ENCODE data around the gene NEGR1. TPM values are rescaled to one million over a fixed set of nuclear protein-coding genes. Genes with fewer than 3 reads are reported as not detected.

Gene NEGR1
- polyA plus RNA-seq, 3 donors from 2014 or later: 1.7 TPM; not detected in 2

DNA sequence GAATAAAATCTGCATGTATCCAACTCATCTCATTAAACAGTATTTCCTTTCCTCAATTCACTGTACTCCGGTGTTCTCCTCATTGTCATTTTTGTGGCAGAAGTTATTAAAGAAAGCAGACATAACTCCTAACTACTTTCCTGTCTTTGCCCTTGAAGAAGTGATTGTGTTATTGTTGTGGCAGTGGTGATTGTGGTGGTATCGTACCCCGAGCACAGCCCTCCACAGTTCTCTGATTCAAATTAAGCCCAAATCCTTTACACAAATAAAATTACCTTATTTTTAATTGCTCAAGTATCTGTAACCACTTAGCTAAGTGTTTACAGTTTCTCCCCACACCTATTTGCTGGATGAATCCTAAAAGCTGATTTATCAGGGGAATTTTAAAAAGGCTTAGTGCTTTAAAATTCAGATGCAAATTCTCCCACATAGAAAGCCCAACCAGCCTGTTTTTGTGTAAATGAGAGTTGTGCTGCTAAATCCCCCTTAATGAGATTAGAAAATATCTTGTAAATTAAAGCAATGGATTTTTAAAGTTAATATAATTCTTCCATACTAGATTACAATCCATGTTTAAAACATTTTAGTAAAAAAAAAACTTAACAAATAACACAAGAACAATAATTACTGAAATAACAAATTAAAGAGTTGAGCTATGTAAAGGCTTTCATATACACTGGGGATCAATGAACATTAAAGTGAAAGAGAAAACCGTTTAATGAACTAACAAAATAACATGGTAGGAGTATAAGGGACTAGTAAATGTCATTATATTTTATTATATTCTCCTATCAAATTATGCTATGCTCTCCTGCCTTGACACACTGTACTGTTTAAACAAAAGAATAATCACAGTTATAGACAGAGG is 259.0 kb downstream of the NEGR1 start:
- peaks cover 5 to 30% (median 9%) of the 10 kb centered on the region in 6 donors for H3K9me3 Mint-ChIP-seq
- H3K4me3 Mint-ChIP-seq: no peak overlapping the region
- H3K4me1 Mint-ChIP-seq: no peaks in the 10 kb centered on the region
- no peak overlapping the region for H3K27ac Mint-ChIP-seq
- peaks cover 0 to 2% (median 1%) of the 10 kb centered on the region in 3 donors for H3K27me3 Mint-ChIP-seq (ENCODE audit: low read depth in 3 of 3)
- DNase-seq: no peak
- no peaks in the 10 kb centered on the region for H3K36me3 Mint-ChIP-seq

DNA sequence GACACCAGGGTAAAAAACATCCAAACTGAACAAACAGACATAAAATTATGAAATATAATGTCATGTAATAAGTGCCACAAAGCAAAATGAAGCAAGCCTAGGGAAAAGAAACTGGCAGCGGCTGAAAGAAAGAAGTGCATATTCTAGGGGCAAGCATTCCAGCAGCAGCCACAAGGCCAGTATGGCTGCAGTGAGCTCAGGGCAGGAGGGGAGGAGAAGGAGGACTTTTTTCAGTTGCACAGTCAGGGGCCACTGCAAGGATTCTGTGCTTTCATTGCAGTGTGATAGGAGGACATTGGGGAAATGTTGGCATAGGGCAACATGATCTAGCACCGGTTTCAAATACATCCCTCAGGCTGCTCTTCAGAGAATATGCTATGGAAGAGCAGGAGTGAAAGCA is 263.8 kb downstream of the NEGR1 start:
- DNase-seq: no peak
- Mint-ChIP-seq H3K4me1 (no peaks in the 10 kb centered on the region), H3K4me3 (no peak overlapping the region), H3K27ac (no peak overlapping the region), H3K27me3 (ENCODE audit: low read depth in 3 of 3) (peaks cover 0 to 2% (median 0%) of the 10 kb centered on the region in 3 donors), H3K9me3 (peaks cover 0 to 17% (median 4%) of the 10 kb centered on the region in 6 donors), H3K36me3 (no peaks in the 10 kb centered on the region)

DNA sequence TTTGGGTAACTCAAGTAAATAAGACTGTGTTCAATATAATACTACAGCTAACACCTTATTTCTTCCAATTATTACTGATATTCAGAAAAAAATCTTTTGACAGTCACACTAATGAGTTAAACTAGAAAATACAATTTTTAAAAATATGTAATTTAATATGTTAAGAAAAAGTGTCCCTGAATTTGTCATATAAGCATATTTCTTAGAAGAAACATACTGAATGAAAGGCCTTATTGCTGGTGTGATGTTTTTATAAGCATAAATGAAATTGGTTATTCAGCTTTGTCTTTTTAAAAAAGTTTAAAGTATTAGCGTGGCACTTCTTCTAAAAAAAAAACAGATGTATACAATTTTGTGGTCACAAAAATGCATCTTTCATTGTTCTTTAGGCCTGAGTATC is 267.3 kb downstream of the NEGR1 start:
- DNase-seq: no peak
- peaks cover 0 to 26% (median 2%) of the 10 kb centered on the region in 6 donors for H3K9me3 Mint-ChIP-seq
- H3K36me3 Mint-ChIP-seq: no peaks in the 10 kb centered on the region
- no peaks in the 10 kb centered on the region for H3K27me3 Mint-ChIP-seq (ENCODE audit: low read depth in 3 of 3)
- no peak overlapping the region for H3K4me3 Mint-ChIP-seq
- no peak overlapping the region for H3K27ac Mint-ChIP-seq
- peaks cover 2 to 9% of the 10 kb centered on the region in 2 donors for H3K4me1 Mint-ChIP-seq

DNA sequence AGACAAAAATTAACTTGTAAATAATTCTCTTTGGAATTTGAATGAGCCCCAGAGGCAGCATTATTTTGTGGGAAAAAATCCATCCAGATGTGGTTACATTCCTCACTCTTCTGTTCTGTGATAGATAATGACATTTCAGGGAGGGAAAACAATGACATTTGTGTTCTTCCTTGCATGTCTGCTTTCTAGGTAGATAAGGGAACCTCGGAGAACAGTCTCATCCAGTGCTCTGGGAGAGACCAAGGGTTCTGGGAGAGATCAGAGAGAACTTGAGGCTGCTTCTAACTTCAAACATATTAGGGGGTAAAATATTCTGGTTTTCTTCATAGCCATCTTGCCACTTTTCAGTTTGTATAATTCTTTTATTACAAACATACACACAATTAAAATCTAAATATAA is 269.2 kb downstream of the NEGR1 start:
- H3K4me3 Mint-ChIP-seq: no peak overlapping the region
- H3K27me3 Mint-ChIP-seq (ENCODE audit: low read depth in 3 of 3): no peaks in the 10 kb centered on the region
- no peaks in the 10 kb centered on the region for H3K36me3 Mint-ChIP-seq
- no peak overlapping the region for H3K27ac Mint-ChIP-seq
- peaks cover 0 to 15% (median 0%) of the 10 kb centered on the region in 6 donors for H3K9me3 Mint-ChIP-seq
- H3K4me1 Mint-ChIP-seq: peaks cover 7 to 16% of the 10 kb centered on the region in 2 donors
- DNase-seq: no peak

- H3K9me3 Mint-ChIP-seq: peaks cover 0 to 10% (median 0%) of the 10 kb centered on the region in 6 donors
Measured at GRCh38 chr1:72011721-72012120, 270.6 kb downstream of the NEGR1 start.

DNA sequence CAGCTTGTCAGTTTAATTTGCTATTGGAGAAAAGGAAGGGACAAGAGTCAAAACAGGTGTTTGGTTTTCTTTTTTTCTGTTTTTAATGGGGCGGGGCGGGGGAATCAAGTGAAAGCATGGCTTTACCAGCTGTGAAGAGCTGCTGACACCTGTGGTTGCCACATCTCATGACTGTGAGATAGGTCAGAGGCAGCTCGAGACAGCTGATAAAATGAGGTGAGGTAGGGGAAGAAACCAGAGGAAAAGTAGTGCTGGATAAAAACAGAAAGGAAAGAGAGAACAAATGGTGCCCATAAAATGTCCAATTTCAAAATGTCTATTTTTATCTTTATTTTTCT is 272.3 kb downstream of the NEGR1 start:
- peaks cover 7 to 22% of the 10 kb centered on the region in 2 donors for H3K4me1 Mint-ChIP-seq

More at GRCh38 chr1:72011721-72012120, 270.6 kb downstream of the NEGR1 start:
- no peaks in the 10 kb centered on the region for H3K36me3 Mint-ChIP-seq
- peaks cover 7 to 22% of the 10 kb centered on the region in 2 donors for H3K4me1 Mint-ChIP-seq
- H3K27ac Mint-ChIP-seq: no peak overlapping the region
- peaks cover 0 to 2% (median 0%) of the 10 kb centered on the region in 3 donors for H3K27me3 Mint-ChIP-seq (ENCODE audit: low read depth in 3 of 3)
- no peak for DNase-seq
- H3K4me3 Mint-ChIP-seq: no peak overlapping the region

GRCh38 chr1:72009173-72010093 is 272.9 kb downstream of the NEGR1 start:
- Mint-ChIP-seq H3K4me3 (no peak overlapping the region), H3K27me3 (ENCODE audit: low read depth in 3 of 3) (peaks cover 0 to 2% (median 0%) of the 10 kb centered on the region in 3 donors), H3K4me1 (peaks cover 7 to 22% of the 10 kb centered on the region in 2 donors), H3K9me3 (peaks cover 0 to 10% (median 0%) of the 10 kb centered on the region in 6 donors), H3K27ac (peak overlapping the region in 1 of 6 donors; percentile 7), H3K36me3 (no peaks in the 10 kb centered on the region)
- no peak for DNase-seq

More for the DNA sequence above, 272.3 kb downstream of the NEGR1 start:
- H3K4me3 Mint-ChIP-seq: no peak overlapping the region
- no peaks in the 10 kb centered on the region for H3K36me3 Mint-ChIP-seq
- peak; percentile 5 to 24 (median 10) for DNase-seq
- H3K27me3 Mint-ChIP-seq (ENCODE audit: low read depth in 3 of 3): peaks cover 0 to 2% (median 0%) of the 10 kb centered on the region in 3 donors
- peak overlapping the region in 1 of 6 donors; percentile 8 for H3K27ac Mint-ChIP-seq
- peaks cover 0 to 10% (median 0%) of the 10 kb centered on the region in 6 donors for H3K9me3 Mint-ChIP-seq

GRCh38 chr1:72007312-72007711 is 275.0 kb downstream of the NEGR1 start:
- H3K27me3 Mint-ChIP-seq (ENCODE audit: low read depth in 3 of 3): peaks cover 0 to 2% (median 0%) of the 10 kb centered on the region in 3 donors
- H3K27ac Mint-ChIP-seq: no peak overlapping the region
- peaks cover 7 to 22% of the 10 kb centered on the region in 2 donors for H3K4me1 Mint-ChIP-seq
- no peak overlapping the region for H3K4me3 Mint-ChIP-seq
- peaks cover 0 to 15% (median 0%) of the 10 kb centered on the region in 6 donors for H3K9me3 Mint-ChIP-seq
- no peak for DNase-seq
- no peaks in the 10 kb centered on the region for H3K36me3 Mint-ChIP-seq

- H3K36me3 Mint-ChIP-seq: no peaks in the 10 kb centered on the region
- H3K9me3 Mint-ChIP-seq: peaks cover 0 to 10% (median under 1%) of the 10 kb centered on the region in 6 donors
- H3K27ac Mint-ChIP-seq: no peak overlapping the region
- DNase-seq: no peak
- no peak overlapping the region for H3K4me3 Mint-ChIP-seq
- H3K27me3 Mint-ChIP-seq (ENCODE audit: low read depth in 3 of 3): peaks cover 0 to 2% (median 0%) of the 10 kb centered on the region in 3 donors
- H3K4me1 Mint-ChIP-seq: peaks cover 7 to 22% of the 10 kb centered on the region in 2 donors
Measured at GRCh38 chr1:72006092-72006491, 276.2 kb downstream of the NEGR1 start.

DNA sequence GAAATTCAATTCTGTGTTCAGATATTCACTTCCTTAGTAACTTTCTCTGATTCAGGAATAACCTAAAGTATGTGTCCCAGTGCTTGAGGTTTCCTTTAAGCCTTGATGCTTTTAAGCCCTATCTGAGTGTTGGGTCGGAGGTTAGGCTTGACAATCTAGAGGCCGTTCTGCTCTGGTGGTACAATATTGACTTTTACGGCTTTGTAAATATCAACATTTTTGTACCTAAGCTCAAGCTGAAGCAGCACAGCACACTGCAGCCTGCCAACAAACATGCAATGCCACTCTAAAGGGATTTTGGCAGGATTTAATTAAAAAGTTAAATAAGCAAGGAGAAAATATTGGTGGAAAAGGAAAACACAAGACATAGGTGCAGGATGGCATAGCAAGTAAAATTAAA is 279.2 kb downstream of the NEGR1 start:
- H3K27me3 Mint-ChIP-seq (ENCODE audit: low read depth in 3 of 3): peaks cover 0 to 2% (median 0%) of the 10 kb centered on the region in 3 donors
- DNase-seq: no peak
- no peak overlapping the region for H3K4me3 Mint-ChIP-seq
- H3K36me3 Mint-ChIP-seq: no peaks in the 10 kb centered on the region
- H3K4me1 Mint-ChIP-seq: peaks cover 0 to 6% of the 10 kb centered on the region in 2 donors
- H3K27ac Mint-ChIP-seq: no peak overlapping the region
- peaks cover 0 to 9% (median under 1%) of the 10 kb centered on the region in 6 donors for H3K9me3 Mint-ChIP-seq

GRCh38 chr1:72000809-72001208 is 281.5 kb downstream of the NEGR1 start:
- no peak overlapping the region for H3K27ac Mint-ChIP-seq
- no peaks in the 10 kb centered on the region for H3K4me1 Mint-ChIP-seq
- H3K27me3 Mint-ChIP-seq (ENCODE audit: low read depth in 3 of 3): no peaks in the 10 kb centered on the region
- DNase-seq: no peak
- H3K4me3 Mint-ChIP-seq: no peak overlapping the region
- H3K36me3 Mint-ChIP-seq: no peaks in the 10 kb centered on the region
- peaks cover 0 to 13% (median 5%) of the 10 kb centered on the region in 6 donors for H3K9me3 Mint-ChIP-seq

DNA sequence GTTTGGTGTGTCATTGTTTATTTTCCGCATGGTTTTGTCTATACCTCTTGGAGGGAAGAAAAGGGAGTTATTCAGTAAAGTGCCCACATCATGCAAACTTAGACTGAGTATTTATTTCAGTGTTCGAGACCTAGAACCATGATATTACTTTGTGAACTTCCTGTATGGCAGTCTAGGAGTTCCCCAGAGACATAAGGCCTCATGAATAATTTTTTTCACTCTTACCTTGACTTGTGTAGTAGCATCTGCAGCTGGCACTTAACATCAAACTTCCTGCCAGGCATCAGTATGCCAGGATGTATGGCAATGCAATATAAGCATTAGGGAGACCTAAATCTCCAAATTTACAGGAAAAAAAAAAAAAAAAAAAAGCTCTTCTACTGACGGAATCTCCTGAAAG is 287.7 kb downstream of the NEGR1 start:
- H3K4me1 Mint-ChIP-seq: no peaks in the 10 kb centered on the region
- no peak overlapping the region for H3K4me3 Mint-ChIP-seq
- H3K36me3 Mint-ChIP-seq: no peaks in the 10 kb centered on the region
- no peak for DNase-seq
- H3K9me3 Mint-ChIP-seq: peaks cover 0 to 31% (median 9%) of the 10 kb centered on the region in 6 donors
- no peaks in the 10 kb centered on the region for H3K27me3 Mint-ChIP-seq (ENCODE audit: low read depth in 3 of 3)
- no peak overlapping the region for H3K27ac Mint-ChIP-seq

DNA sequence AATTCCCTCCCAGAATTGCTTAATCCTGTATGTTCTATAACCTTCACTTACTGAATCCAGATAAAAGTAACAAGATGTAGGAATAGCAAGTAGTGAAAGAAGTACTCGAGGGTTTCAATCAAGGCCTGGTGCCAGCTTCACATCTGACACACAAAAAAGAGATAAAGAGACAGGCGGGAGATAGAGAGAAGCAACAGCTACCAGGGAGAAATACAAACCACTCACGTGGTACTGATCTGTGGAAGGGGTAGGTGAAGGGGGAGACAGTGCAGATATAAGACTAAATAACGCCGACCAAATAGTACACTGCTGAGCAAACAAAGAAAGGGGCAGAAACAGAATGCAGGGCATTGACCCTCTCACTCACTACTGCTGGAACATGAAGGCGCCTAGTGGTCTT is 295.2 kb downstream of the NEGR1 start:
- peaks cover 0 to 5% (median 0%) of the 10 kb centered on the region in 3 donors for H3K27me3 Mint-ChIP-seq (ENCODE audit: low read depth in 3 of 3)
- H3K27ac Mint-ChIP-seq: no peak overlapping the region
- H3K9me3 Mint-ChIP-seq: peaks cover 2 to 37% (median 6%) of the 10 kb centered on the region in 6 donors
- H3K36me3 Mint-ChIP-seq: peaks cover 0 to 3% (median 3%) of the 10 kb centered on the region in 3 donors
- H3K4me3 Mint-ChIP-seq: no peak overlapping the region
- H3K4me1 Mint-ChIP-seq: no peaks in the 10 kb centered on the region
- DNase-seq: no peak
